Ureter (tissue), 1 donor: ENCODE measurements around the gene FAM163B. TPM values are rescaled to one million over a fixed set of nuclear protein-coding genes. Genes with fewer than 3 reads are reported as not detected.

Experiments
- DNase-seq: peaks from one replicate; pipeline ENCODE4 v3.0.0-alpha.2; 2020; ENCODE audit warnings: low spot score
- total RNA-seq: library from RNA; stranded (reverse); gene quantifications from one replicate; pipeline ENCODE4 v1.2.4, GENCODE V29; 2023
- donor health status: DM: yes; HTN: yes; CAD: no.

Gene FAM163B
- total RNA-seq: not detected

GRCh38 chr9:133609311-133610098 lies at the start of gene FAM163B:
TSS of gene FAM163B (minus strand) at chr9:133609389. CDS start at chr9:133580223, 29,166 bp downstream.
- no peak for DNase-seq

GRCh38 chr9:133657120-133657661 lies 48.0 kb upstream of the FAM163B start:
- DNase-seq: no peak

- no peak for DNase-seq
Observed at GRCh38 chr9:133656211-133657119, 47.3 kb upstream of the FAM163B start.

- no peak for DNase-seq
Observed at GRCh38 chr9:133655701-133656100, 46.5 kb upstream of the FAM163B start.

GRCh38 chr9:133654736-133655657 lies 45.8 kb upstream of the FAM163B start:
- no peak for DNase-seq

GRCh38 chr9:133653638-133654037 lies 44.4 kb upstream of the FAM163B start:
- DNase-seq: no peak

GRCh38 chr9:133650026-133650425 lies 40.8 kb upstream of the FAM163B start:
- no peak for DNase-seq

GRCh38 chr9:133649194-133649593 lies 40.0 kb upstream of the FAM163B start:
- no peak for DNase-seq

- DNase-seq: no peak
Observed at GRCh38 chr9:133647765-133648469, 38.7 kb upstream of the FAM163B start.

GRCh38 chr9:133647148-133647547 lies 38.0 kb upstream of the FAM163B start:
- no peak for DNase-seq

- no peak for DNase-seq
Observed at GRCh38 chr9:133645021-133645765, 36.0 kb upstream of the FAM163B start.

- no peak for DNase-seq
Observed at GRCh38 chr9:133643978-133644760, 35.0 kb upstream of the FAM163B start.

- DNase-seq: no peak
Observed at GRCh38 chr9:133643362-133643755, 34.2 kb upstream of the FAM163B start.

- no peak for DNase-seq
Observed at GRCh38 chr9:133642708-133643361, 33.6 kb upstream of the FAM163B start.

GRCh38 chr9:133641861-133642595 lies 32.8 kb upstream of the FAM163B start:
- DNase-seq: no peak

GRCh38 chr9:133641396-133641655 lies 32.1 kb upstream of the FAM163B start:
- DNase-seq: no peak

- no peak for DNase-seq
Observed at GRCh38 chr9:133640580-133641395, 31.6 kb upstream of the FAM163B start.
